Measurements from ENCODE around the gene HTN3.
"Not testable (repeated sequence)": the region's sequence is repeated elsewhere in the genome, so short reads cannot be mapped to it uniquely, and the experiment has no call there.

The HTN3 gene

DNA sequence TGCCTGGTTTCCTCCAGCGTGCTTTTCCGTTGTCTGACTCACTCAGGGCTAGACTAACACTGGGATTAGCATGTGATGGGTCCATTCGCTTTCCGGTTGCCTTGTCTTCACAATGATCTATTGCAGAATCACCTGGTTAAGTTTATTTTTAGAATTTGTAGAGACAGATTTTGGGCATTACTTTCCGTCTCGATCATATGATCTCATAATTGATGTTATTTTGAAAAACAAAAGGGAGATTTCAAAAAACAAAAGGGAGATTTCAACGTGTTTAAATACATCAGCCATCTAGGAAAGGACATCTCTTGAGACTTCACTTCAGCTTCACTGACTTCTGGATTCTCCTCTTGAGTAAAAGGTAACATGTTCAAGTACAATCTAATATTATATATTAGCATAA is at the start of gene HTN3:
Gene HTN3 (plus strand): TSS at position 301 of the 400 bp plus-strand sequence. CDS start 2,282 bp downstream, outside the sequence.
- not testable (repeated sequence) for DNase-seq (ENCODE audit: low spot score)

DNA sequence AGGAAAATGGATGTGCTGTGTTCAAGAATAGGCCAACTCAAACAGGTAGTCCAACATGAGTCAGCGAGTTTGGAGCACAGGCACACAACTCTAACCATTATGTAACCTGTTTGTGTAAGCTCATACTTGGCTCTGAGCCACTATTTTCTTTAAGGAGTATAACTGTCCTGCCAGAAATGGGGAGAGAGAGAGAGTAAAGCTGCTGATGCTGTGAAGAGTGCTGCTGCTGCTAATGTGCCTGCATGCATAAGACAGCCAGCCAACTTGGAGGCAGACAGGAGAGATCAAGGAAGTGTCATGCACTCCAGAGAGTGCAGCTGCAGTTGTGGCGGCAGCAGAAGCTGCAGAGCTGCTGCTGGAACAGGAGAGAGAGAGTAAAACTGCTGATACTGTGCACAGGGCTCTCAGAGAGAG is 44.2 kb upstream of the HTN3 start:
- no peak for DNase-seq (ENCODE audit: low spot score)

DNA sequence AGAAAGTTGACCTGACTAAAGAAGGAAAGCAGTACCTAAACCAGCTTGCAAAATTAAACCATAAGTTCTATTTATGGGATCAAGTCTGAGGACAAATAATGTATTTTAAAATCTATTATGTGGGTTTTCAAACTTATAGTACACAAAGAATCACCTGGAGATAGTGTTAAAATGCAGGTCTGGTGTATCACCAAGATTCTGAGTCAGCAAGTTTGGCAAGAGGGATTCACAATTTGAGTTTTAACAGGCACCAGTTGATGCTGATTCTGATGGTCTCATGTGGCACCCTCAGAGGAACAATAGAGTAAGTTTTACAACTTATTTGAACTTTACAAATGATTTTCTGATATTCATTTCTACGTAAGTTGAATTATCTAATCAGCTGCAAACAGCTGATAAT is 41.6 kb upstream of the HTN3 start:
- DNase-seq (ENCODE audit: low spot score), result no peak

- no peak for DNase-seq (ENCODE audit: low spot score)
Measured at GRCh38 chr4:69991016-69991415, 37.2 kb upstream of the HTN3 start.

GRCh38 chr4:69994782-69995181 is 33.5 kb upstream of the HTN3 start:
- no peak for DNase-seq (ENCODE audit: low spot score)

DNA sequence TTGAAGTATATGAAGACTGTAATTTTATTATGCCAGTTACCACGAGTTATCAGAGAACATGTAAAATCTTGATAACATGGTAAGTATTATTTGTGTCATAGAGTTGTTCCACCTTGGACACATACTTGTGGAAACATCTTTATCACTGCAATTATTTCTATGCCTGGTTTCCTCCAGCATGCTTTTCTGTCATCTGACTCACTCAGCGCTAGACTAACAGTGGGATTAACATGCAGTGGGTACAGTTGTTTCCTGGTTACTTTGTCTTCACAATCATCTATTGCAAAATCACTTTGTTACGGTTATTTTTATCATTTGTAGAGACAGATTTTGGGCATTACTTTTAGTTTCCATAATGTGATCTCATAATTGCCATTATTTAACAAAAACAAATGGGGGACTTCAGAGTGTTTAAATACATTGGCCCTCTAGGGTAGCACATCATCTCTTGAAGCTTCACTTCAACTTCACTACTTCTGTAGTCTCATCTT is 32.7 kb upstream of the HTN3 start, which contains the start of gene STATH:
Gene STATH (plus strand): TSS at position 441 of the 491 bp plus-strand sequence. CDS start 2,472 bp downstream, outside the sequence.
- DNase-seq (ENCODE audit: low spot score), result no peak

DNA sequence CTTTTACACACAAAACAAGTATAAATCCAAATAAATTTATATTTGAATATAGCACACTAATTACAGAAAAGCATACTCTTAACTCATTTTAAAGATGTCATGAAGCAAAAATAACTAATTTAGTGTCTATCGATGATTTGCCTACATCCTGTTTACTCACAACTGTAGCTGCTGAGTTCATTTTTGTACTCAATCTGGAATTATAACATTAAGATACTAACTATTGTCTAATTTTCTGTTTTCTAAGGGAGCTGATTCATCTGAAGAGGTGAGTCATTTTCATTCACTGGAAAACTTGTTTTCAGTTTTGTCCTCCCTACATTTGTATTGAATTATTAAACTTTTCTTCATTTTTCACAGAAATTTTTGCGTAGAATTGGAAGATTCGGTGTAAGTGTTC is 28.8 kb upstream of the HTN3 start:
- DNase-seq (ENCODE audit: low spot score), result no peak

- no peak for DNase-seq (ENCODE audit: low spot score)
Measured at GRCh38 chr4:70000711-70001110, 27.5 kb upstream of the HTN3 start.

DNA sequence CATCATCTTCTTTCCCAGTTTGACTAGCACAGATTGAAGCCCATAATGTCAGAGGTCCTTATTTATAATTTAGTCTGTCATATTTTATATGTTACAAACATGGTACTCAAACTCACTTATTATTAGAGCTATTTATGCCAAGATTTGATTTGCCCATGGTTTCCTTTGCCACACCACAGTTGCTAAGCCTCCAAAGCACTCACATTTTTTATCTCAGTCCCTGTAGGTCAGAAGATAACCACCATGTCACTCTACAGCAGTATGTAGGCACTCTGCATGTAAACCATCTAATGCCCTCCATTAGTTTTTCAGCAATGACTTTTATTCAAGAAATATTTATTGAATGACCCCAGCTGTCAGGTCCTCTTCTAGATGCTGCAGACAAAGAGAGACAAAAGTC is 25.8 kb upstream of the HTN3 start:
- DNase-seq (ENCODE audit: low spot score), result no peak

DNA sequence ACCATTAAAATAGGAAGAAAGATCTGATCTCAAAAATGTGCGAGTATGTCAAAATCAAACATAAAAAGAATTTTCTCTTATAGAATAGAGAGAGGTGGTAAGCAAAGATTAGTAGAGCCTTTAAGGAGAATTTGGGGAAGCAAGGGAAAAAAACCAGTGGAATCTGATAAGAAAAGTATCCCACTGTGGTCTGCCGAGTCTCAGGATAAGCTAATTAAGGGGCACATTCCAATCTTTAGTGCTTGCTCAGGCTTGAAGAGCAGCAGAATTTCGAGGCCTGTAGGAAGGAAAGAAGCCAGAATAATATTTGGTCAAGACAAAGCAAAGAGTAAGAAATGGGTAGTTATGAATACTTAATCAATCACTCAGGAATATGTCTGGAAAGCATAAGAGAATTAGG is 19.5 kb upstream of the HTN3 start:
- DNase-seq (ENCODE audit: low spot score), result no peak

DNA sequence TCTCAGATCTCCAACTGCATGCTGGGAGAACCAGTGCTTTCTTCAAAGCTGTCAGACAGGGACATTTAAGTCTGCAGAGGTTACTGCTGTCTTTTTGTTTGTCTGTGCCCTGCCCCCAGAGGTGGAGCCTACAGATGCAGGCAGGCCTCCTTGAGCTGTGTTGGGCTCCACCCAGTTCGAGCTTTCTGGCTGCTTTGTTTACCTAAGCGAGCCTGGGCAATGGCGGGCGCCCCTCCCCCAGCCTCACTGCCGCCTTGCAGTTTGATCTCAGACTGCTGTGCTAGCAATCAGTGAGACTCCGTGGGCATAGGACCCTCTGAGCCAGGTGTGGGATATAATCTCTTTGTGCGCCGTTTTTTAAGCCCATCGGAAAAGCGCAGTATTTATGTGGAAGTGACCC is 9.3 kb upstream of the HTN3 start:
- not testable (repeated sequence) for DNase-seq (ENCODE audit: low spot score)

DNA sequence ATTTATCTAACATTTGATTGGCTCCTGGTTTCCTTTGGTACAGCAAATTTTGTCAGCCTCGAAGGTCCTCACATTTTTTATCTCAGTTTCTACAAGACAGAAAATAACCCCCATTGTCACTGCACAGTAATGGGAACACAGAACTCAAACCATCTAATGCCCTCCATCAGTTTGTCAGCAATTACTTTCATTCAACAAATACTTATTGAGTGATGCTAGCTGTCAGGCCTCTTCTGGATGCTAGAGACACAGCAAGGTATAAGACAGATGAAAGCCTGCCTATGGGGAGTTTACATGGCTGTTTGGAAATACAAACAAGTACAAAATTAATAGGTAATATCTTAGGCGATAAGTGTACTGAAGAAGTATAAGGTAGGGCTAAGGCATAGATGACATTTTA is 5.0 kb upstream of the HTN3 start:
- no peak for DNase-seq (ENCODE audit: low spot score)

DNA sequence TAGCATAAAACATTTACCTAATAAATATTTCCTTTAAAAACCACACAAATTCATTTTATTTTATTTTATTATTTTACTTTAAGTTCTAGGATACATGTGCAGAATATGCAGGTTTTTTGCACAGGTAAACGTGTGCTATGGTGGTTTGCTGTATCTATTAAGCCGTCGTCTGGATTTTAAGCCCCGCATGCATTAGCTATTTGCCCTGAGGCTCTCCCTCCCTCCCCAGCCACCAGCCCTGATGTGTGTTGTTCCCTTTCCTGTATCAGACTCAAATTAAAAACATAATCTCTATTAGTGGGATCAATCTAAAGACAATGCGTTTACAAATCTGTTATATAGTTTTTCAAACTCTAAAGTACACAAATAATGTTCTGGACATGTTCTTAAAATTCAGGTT is 1.2 kb upstream of the HTN3 start:
- DNase-seq (ENCODE audit: low spot score), result no peak

DNA sequence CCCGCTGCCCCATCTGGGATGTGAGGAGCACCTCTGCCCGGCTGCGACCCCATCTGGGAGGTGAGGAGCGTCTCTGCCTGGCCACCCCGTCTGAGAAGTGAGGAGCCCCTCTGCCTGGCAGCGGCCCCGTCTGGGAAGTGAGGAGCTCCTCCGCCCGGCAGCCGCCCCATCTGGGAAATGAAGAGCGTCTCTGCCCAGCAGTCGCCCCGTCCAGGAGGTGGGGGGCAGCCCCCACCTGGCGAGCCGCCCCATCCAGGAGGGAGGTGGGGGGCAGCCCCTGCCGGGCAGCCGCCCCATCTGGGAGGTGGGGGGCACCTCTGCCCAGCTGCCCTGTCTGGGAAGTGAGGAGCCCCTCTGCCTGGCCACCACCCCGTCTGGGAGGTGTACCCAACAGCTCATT is 9.3 kb downstream of the HTN3 start:
- not testable (repeated sequence) for DNase-seq (ENCODE audit: low spot score)

DNA sequence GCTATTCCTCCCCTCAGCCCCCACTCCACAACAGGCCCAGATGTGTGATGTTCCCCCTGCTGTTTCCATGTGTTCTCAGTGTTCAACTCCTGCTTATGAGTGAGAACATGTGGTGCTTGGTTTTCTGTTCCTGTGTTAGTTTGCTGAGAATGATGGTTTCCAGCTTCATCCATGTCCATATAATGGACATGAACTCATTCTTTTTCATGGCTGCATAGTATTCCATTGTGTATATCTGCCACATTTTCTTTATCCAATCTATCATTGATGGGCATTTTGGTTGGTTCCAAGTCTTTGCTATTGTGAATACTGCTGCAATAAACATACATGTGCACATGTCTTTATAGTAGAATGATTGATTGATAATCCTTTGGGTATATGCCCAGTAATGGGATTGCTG is 11.7 kb downstream of the HTN3 start:
- not testable (repeated sequence) for DNase-seq (ENCODE audit: low spot score)

GRCh38 chr4:70041652-70042286 is 13.5 kb downstream of the HTN3 start:
- DNase-seq (ENCODE audit: low spot score), result no peak

DNA sequence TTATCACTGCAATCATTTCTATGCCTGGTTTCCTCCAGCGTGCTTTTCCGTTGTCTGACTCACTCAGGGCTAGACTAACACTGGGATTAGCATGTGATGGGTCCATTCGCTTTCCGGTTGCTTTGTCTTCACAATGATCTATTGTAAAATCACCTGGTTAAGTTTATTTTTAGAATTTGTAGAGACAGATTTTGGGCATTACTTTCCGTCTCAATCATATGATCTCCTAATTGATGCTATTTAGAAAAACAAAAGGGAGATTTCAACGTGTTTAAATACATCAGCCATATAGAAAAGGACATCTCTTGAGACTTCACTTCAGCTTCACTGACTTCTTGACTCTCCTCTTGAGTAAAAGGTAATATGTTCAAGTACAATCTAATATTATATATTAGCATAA is 21.9 kb downstream of the HTN3 start, which contains the start of gene HTN1:
Gene HTN1 (plus strand): TSS at position 301 of the 400 bp plus-strand sequence. CDS start 2,639 bp downstream, outside the sequence.
- DNase-seq (ENCODE audit: low spot score), result not testable (repeated sequence)

GRCh38 chr4:70056534-70056933 is 28.3 kb downstream of the HTN3 start:
- not testable (repeated sequence) for DNase-seq (ENCODE audit: low spot score)

GRCh38 chr4:70057651-70058050 is 29.4 kb downstream of the HTN3 start:
- DNase-seq (ENCODE audit: low spot score), result no peak

DNA sequence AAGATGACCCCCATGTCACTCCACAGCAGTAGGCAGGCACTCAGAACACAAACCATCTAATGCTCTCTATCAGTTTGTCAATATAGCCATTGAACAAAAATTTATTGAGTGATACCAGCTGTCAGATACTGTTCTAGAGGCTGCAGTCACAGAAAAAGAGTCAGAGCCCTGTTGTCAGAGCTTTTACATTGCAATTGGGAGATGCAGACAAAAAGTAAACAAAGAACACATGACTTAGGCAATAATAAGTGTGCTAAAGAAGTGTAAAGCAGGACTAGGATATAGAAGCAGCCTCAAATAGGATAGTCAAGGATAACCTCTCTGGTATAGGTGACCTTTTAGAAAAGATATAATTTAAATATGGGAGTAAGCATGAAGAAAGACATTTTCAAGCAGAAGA is 30.9 kb downstream of the HTN3 start:
- DNase-seq (ENCODE audit: low spot score), result no peak

- no peak for DNase-seq (ENCODE audit: low spot score)
Measured at GRCh38 chr4:70062000-70062399, 33.7 kb downstream of the HTN3 start.

GRCh38 chr4:70080205-70080604 is 51.9 kb downstream of the HTN3 start:
- DNase-seq (ENCODE audit: low spot score), result no peak

All from AG20443 (cell line).